ENCODE data around the gene ERBB2. TPM values are rescaled to one million over a fixed set of nuclear protein-coding genes. Genes with fewer than 3 reads are reported as not detected.

ERBB2 gene
- polyA plus RNA-seq, 3 donors, result 0.17 to 0.73 TPM; not detected in 1

DNA sequence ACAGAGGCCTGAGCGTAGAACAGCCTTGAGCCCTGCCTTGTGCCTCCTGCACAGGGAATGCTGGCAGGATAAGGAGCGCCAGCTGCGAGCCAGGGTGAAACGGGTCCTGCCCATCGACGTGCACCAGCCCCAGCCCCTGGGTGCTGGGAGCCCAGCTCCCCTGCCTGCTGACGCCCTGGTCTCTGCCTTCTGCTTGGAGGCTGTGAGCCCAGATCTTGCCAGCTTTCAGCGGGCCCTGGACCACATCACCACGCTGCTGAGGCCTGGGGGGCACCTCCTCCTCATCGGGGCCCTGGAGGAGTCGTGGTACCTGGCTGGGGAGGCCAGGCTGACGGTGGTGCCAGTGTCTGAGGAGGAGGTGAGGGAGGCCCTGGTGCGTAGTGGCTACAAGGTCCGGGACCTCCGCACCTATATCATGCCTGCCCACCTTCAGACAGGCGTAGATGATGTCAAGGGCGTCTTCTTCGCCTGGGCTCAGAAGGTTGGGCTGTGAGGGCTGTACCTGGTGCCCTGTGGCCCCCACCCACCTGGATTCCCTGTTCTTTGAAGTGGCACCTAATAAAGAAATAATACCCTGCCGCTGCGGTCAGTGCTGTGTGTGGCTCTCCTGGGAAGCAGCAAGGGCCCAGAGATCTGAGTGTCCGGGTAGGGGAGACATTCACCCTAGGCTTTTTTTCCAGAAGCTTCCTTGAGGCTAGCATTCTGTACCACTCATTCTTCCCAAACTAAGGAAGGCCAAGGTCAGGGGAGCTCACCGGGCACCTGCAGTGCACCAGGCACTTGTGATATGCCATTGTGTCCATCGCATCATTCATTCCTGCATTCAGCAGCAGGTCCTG, 29.7 kb upstream of the ERBB2 start:
- Histone ChIP-seq H3K27ac (ENCODE audit: low read depth in 1 of 2, low read length in 2 of 2) (no peak overlapping the region), H3K36me3 (replicated peaks in 1 of 2; ENCODE audit: control insufficient read depth in 1 of 2, insufficient read depth in 2 of 2, low read length in 2 of 2) (no peaks in the 10 kb centered on the region), H2AFZ (ENCODE audit: insufficient read depth, low read depth, low read length, poor library complexity, severe bottlenecking) (no peak overlapping the region), H3K9me3 (replicated peaks in 1 of 2; ENCODE audit: control insufficient read depth in 1 of 2, insufficient read depth in 1 of 2, low read length in 2 of 2) (peaks cover 0 to 11% of the 10 kb centered on the region in 2 donors), H3K4me2 (replicated peaks; ENCODE audit: extremely low read depth, low read length, poor library complexity, severe bottlenecking) (no peak overlapping the region), H3K9ac (ENCODE audit: insufficient read depth, low read length, poor library complexity, severe bottlenecking) (no peak overlapping the region), H3K27me3 (ENCODE audit: control insufficient read depth in 2 of 2, insufficient read depth in 2 of 2, low read length in 2 of 2) (peaks cover 19 to 65% of the 10 kb centered on the region in 2 donors), H3K4me1 (ENCODE audit: control insufficient read depth in 1 of 2, insufficient read depth in 2 of 2, low read length in 2 of 2) (peaks cover 12 to 14% of the 10 kb centered on the region in 2 donors), H3K79me2 (ENCODE audit: insufficient read depth, low read length) (no peaks in the 10 kb centered on the region), H3K4me3 (replicated peaks in 1 of 3; ENCODE audit: low read depth in 2 of 3, low read length in 3 of 3) (no peak overlapping the region), H4K20me1 (ENCODE audit: insufficient read depth, low read length) (peaks cover under 1% of the 10 kb centered on the region)
- no peak for DNase-seq
- Mint-ChIP-seq H3K36me3 (peaks cover 0 to 1% of the 10 kb centered on the region in 2 donors), H3K27me3 (ENCODE audit: low read depth in 3 of 3) (peaks cover 55 to 80% (median 63%) of the 10 kb centered on the region in 3 donors), H3K4me1 (peaks cover 14% of the 10 kb centered on the region), H3K27ac (no peak overlapping the region), H3K4me3 (no peak overlapping the region), H3K9me3 (peaks cover 0 to 13% (median 5%) of the 10 kb centered on the region in 7 donors)
- TF ChIP-seq, protein P1, sequence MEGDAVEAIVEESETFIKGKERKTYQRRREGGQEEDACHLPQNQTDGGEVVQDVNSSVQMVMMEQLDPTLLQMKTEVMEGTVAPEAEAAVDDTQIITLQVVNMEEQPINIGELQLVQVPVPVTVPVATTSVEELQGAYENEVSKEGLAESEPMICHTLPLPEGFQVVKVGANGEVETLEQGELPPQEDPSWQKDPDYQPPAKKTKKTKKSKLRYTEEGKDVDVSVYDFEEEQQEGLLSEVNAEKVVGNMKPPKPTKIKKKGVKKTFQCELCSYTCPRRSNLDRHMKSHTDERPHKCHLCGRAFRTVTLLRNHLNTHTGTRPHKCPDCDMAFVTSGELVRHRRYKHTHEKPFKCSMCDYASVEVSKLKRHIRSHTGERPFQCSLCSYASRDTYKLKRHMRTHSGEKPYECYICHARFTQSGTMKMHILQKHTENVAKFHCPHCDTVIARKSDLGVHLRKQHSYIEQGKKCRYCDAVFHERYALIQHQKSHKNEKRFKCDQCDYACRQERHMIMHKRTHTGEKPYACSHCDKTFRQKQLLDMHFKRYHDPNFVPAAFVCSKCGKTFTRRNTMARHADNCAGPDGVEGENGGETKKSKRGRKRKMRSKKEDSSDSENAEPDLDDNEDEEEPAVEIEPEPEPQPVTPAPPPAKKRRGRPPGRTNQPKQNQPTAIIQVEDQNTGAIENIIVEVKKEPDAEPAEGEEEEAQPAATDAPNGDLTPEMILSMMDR (IDR thresholded peaks at IDR 0.05), result no peak
- intact Hi-C loops (cut with micrococcal nuclease), result loop anchor here in 1 of 2 donors (5.0 kb wide), 1 partner anchor 48 kb away; no protein-coding TSS in a partner anchor
- WGBS (ENCODE audit: insufficient coverage), result 93% methylated on average over 13 of the region's 23 CpGs

DNA sequence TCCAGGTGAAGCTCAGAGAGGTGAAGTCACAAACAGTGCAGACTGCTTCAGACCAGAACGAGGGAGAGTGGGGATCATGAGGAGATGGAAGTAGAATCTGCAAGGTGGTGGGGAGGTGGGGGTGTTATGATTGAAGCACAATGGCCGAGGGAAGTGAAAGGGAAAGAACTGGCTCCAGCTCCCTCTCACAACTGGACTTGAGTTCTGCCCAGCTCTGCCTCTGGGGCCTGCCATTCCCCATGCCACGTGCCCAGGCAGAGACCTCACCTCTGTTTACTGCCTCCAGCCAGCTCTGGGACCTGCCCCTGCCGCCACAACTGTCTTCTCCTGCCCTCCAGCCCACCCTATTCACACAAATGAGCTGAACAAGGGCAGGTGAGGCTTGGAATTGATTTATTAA, 29.1 kb upstream of the ERBB2 start:
- Histone ChIP-seq H3K4me2 (replicated peaks; ENCODE audit: extremely low read depth, low read length, poor library complexity, severe bottlenecking) (no peak overlapping the region), H3K4me1 (ENCODE audit: control insufficient read depth in 1 of 2, insufficient read depth in 2 of 2, low read length in 2 of 2) (peaks cover 12 to 14% of the 10 kb centered on the region in 2 donors), H3K36me3 (replicated peaks in 1 of 2; ENCODE audit: control insufficient read depth in 1 of 2, insufficient read depth in 2 of 2, low read length in 2 of 2) (no peaks in the 10 kb centered on the region), H3K27me3 (ENCODE audit: control insufficient read depth in 2 of 2, insufficient read depth in 2 of 2, low read length in 2 of 2) (peaks cover 19 to 59% of the 10 kb centered on the region in 2 donors), H3K9ac (ENCODE audit: insufficient read depth, low read length, poor library complexity, severe bottlenecking) (no peak overlapping the region), H3K9me3 (replicated peaks in 1 of 2; ENCODE audit: control insufficient read depth in 1 of 2, insufficient read depth in 1 of 2, low read length in 2 of 2) (peaks cover 0 to 11% of the 10 kb centered on the region in 2 donors), H3K27ac (ENCODE audit: low read depth in 1 of 2, low read length in 2 of 2) (no peak overlapping the region), H3K4me3 (replicated peaks in 1 of 3; ENCODE audit: low read depth in 2 of 3, low read length in 3 of 3) (no peak overlapping the region), H4K20me1 (ENCODE audit: insufficient read depth, low read length) (no peaks in the 10 kb centered on the region), H2AFZ (ENCODE audit: insufficient read depth, low read depth, low read length, poor library complexity, severe bottlenecking) (no peak overlapping the region), H3K79me2 (ENCODE audit: insufficient read depth, low read length) (no peaks in the 10 kb centered on the region)
- DNase-seq, result no peak
- intact Hi-C loops (cut with micrococcal nuclease), result no loop called here
- TF ChIP-seq, protein P1 (IDR thresholded peaks at IDR 0.05), result no peak
- Mint-ChIP-seq H3K9me3 (peaks cover 0 to 11% (median 5%) of the 10 kb centered on the region in 7 donors), H3K27me3 (ENCODE audit: low read depth in 3 of 3) (peaks cover 48 to 74% (median 58%) of the 10 kb centered on the region in 3 donors), H3K4me3 (no peak overlapping the region), H3K27ac (no peak overlapping the region), H3K4me1 (peaks cover 14% of the 10 kb centered on the region), H3K36me3 (peaks cover 0 to 1% of the 10 kb centered on the region in 2 donors)
- WGBS (ENCODE audit: insufficient coverage), result 73% methylated on average over 3 of the region's 4 CpGs

All from CD14-positive monocyte (primary cell).